ENCODE data around the gene TIMM44. TPM values are rescaled to one million over a fixed set of nuclear protein-coding genes. Genes with fewer than 3 reads are reported as not detected.
A peak's percentile ranks its signal among the peaks of the same experiment; 100 is the strongest.
"Not testable (repeated sequence)": the region's sequence is repeated elsewhere in the genome, so short reads cannot be mapped to it uniquely, and the experiment has no call there.

Gene TIMM44
- total RNA-seq, 1 donor from 2014 or later: 97.6 TPM

GRCh38 chr19:7932276-7932929 is 11.1 kb downstream of the TIMM44 start:
- no peak overlapping the region for H3K4me3 Mint-ChIP-seq
- H3K9me3 Mint-ChIP-seq: no peaks in the 10 kb centered on the region
- DNase-seq (ENCODE audit: low read depth, low spot score): no peak
- no peak overlapping the region for H3K27ac Mint-ChIP-seq (ENCODE audit: unreplicated experiment)
- peaks cover 2% of the 10 kb centered on the region for H3K27me3 Mint-ChIP-seq (ENCODE audit: low read depth)
- H3K36me3 Mint-ChIP-seq (ENCODE audit: low read depth): no peaks in the 10 kb centered on the region
- no peak for TF ChIP-seq CTCF (conservative IDR thresholded peaks at IDR 0.05)
- peaks cover 10% of the 10 kb centered on the region for H3K4me1 Mint-ChIP-seq

GRCh38 chr19:7931221-7932061 is 12.0 kb downstream of the TIMM44 start:
- H3K36me3 Mint-ChIP-seq (ENCODE audit: low read depth): no peaks in the 10 kb centered on the region
- no peak overlapping the region for H3K27ac Mint-ChIP-seq (ENCODE audit: unreplicated experiment)
- H3K9me3 Mint-ChIP-seq: no peaks in the 10 kb centered on the region
- no peak for TF ChIP-seq CTCF (conservative IDR thresholded peaks at IDR 0.05)
- H3K4me3 Mint-ChIP-seq: peak overlapping the region; percentile 15
- H3K4me1 Mint-ChIP-seq: peaks cover 13% of the 10 kb centered on the region
- no peak for DNase-seq (ENCODE audit: low read depth, low spot score)
- peaks cover 4% of the 10 kb centered on the region for H3K27me3 Mint-ChIP-seq (ENCODE audit: low read depth)

- Mint-ChIP-seq H3K27me3 (ENCODE audit: low read depth) (peaks cover 6% of the 10 kb centered on the region), H3K4me1 (peaks cover 16% of the 10 kb centered on the region), H3K27ac (ENCODE audit: unreplicated experiment) (no peak overlapping the region), H3K9me3 (no peaks in the 10 kb centered on the region), H3K4me3 (peak overlapping the region; percentile 15), H3K36me3 (ENCODE audit: low read depth) (no peaks in the 10 kb centered on the region)
- TF ChIP-seq CTCF (conservative IDR thresholded peaks at IDR 0.05): no peak
- DNase-seq (ENCODE audit: low read depth, low spot score): no peak
These were observed 12.7 kb downstream of the TIMM44 start for GRCh38 chr19:7930765-7931164.

- DNase-seq (ENCODE audit: low read depth, low spot score); H3K27me3 Mint-ChIP-seq (ENCODE audit: low read depth); H3K36me3 Mint-ChIP-seq (ENCODE audit: low read depth); H3K4me3 Mint-ChIP-seq; H3K9me3 Mint-ChIP-seq; H3K27ac Mint-ChIP-seq (ENCODE audit: unreplicated experiment): not testable (repeated sequence)
- peaks cover 16% of the 10 kb centered on the region for H3K4me1 Mint-ChIP-seq
These were observed 13.4 kb downstream of the TIMM44 start for GRCh38 chr19:7930030-7930429.

GRCh38 chr19:7928741-7929701 is 14.4 kb downstream of the TIMM44 start:
- peak overlapping the region; percentile 76 for H3K4me3 Mint-ChIP-seq
- H3K27me3 Mint-ChIP-seq (ENCODE audit: low read depth): peaks cover 8% of the 10 kb centered on the region
- peak overlapping the region; percentile 12 for H3K27ac Mint-ChIP-seq (ENCODE audit: unreplicated experiment)
- peaks cover 19% of the 10 kb centered on the region for H3K4me1 Mint-ChIP-seq
- TF ChIP-seq CTCF (conservative IDR thresholded peaks at IDR 0.05): peak; percentile 56
- no peaks in the 10 kb centered on the region for H3K36me3 Mint-ChIP-seq (ENCODE audit: low read depth)
- DNase-seq (ENCODE audit: low read depth, low spot score): peak; percentile 42
- H3K9me3 Mint-ChIP-seq: no peaks in the 10 kb centered on the region

Measured in neural crest cell (in vitro differentiated cells).